IPS DF 19.7 (cell line): ENCODE results near the gene DAGLB.
"Not testable (repeated sequence)": the region's sequence is repeated elsewhere in the genome, so short reads cannot be mapped to it uniquely, and the experiment has no call there.

Experiments
- DNase-seq: peaks from one replicate; pipeline ENCODE4 v3.0.0-alpha.2; 2013; ENCODE audit warnings: low read depth, low spot score

The DAGLB gene

DNA sequence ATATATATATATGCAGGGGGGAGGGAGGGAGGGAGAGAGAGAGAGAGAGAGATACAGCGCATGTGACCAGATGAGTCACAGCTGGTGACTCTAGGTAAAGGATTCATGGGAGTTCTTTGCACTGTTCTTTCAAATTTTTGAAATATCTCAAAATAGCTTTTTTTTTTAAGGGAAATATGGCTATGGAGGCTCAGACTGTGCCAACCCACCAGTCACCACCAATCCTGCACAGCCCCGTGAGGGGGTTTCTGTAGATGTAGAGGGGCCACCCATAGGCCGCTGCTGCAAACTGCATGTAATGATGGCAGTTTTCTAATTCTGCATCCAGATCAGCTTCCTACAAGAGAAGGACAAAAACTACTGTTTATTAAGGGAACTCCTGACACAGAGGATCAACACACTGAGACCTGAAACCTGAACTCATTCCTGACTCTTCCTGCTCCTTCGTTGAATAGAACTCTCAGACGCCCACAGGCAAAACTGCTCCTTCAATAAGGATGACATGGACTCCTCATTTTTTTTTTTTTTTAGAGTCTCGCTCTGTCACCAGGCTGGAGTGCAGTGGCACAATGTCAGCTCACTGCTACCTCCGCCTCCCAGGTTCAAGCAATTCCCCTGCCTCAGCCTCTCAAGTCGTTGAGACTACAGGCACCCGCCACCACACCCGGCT lies 17.3 kb downstream of the DAGLB start:
- DNase-seq = no peak

DNA sequence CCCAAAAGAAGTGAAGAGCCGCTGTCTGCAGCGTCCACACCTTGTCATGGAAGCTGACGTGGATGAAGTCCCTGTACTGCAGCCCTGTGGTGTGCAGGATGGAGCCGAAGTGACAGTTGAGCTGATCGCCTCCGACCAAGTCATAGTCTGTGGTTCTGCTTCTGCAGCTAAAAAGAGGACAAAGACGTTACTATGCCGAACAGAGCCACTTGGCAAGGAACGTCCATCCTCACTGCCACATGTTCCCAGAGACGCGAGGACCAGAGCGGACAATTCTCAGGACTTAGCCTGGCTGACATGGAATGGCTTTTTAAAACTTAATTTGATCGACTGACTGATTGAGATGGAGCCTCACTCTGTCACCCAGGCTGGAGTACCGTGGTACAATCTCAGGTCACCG lies 21.8 kb downstream of the DAGLB start:
- no peak for DNase-seq

- DNase-seq = no peak
Observed at GRCh38 chr7:6423942-6424701, 23.6 kb downstream of the DAGLB start.

DNA sequence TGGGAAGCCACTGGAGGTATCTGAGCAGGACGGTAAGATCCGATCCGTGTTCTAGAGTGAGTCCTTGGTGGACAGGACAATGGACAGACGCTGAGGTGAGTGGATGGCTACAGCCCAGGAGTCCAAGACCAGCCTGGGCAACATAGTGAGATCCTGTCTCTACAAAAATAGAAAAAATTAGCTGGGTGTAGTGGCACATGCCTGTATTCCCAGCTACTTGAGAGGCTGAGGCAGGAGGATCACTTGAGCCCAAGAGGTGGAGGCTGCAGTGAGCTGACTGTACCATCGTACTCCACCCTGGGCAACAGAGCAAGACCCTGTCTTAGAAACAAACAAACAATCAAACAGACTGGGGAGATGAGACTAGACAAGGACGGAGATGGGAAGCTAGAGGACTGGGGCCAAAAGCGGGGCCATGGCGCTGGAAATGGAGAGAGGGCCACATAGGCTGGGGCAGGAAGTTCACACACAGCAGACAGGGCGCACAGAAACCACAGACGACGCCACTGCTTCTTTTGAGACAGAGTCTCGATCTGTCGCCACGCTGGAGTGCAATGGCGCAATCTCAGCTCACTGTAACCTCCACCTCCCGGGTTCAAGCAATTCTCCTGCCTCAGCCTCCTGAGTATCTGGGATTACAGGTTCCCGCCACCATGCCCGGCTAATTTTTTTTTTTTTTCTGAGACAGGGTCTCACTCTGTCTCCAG lies 24.7 kb downstream of the DAGLB start:
- DNase-seq = no peak

- no peak for DNase-seq
Observed at GRCh38 chr7:6422095-6422494, 25.7 kb downstream of the DAGLB start.

- no peak for DNase-seq
Observed at GRCh38 chr7:6420680-6421079, 27.1 kb downstream of the DAGLB start.

DNA sequence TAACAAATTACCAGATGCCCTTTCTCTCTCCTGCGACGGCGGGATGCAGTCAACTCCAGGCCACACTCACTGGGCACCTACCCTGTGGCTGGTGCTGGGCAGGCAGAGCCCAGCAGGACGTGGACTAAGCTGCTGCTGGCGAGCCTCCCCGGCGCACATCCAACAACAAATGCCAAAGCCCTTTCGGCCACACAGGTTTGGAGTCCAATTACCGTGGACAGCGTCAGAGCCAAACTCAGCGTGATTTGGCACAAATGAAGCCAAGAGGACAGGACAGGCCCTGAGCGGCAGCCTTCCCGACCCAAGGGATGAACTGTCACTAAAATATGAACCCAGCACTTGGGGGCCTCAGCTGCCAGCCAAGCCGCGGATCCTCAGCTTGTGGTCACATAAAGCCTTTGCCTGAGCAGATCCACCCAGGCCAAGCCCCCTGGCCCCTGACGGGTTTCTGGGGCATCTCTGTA lies 28.4 kb downstream of the DAGLB start:
- no peak for DNase-seq

DNA sequence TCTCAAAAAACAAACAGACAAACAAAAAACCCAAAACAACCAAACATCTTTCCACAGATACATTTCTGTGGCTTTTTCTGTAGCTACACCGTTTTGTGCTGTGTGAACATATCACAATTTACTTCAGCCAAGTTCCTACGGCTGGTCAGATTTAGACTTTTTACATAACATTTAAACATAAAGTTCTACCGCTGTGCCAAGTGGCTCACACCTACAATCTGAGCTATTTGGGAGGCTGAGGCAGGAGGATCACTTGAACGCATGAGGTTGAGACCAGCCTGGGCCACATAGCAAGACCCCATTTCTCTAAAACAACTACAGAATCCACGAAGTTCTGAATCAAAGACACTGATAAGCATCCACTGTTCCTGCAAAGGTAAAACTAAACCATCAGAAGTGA lies 30.3 kb downstream of the DAGLB start:
- DNase-seq = no peak

DNA sequence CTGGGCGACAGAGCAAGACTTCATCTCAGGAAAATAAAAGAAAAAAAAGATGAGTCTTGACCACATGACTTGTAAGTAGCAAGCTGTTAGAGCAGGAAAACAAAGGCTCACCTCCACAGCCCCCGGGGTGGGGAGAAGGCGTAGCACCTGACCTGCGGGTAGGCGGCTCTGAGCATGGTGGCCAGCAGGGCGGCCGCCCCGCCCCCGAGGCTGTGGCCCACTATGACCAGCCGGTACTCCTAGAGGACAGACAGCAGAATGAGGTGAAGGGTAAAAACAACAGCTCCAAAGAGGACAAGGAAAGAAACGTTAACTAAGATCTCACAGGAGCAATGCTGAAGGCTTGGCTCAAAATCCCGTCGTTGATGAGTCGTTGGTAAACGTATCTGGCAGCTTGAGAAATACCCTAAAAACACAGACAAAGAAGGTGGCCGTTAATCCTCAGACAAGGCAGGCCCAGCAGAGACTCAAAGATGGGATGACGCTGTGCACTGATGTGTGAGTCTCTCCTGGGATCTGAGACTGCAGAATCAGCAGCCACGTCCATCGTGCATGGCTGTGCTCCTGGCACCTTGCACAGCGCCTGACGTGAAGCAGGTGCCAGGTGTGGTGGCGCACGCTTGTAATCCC lies 31.1 kb downstream of the DAGLB start:
- no peak for DNase-seq

DNA sequence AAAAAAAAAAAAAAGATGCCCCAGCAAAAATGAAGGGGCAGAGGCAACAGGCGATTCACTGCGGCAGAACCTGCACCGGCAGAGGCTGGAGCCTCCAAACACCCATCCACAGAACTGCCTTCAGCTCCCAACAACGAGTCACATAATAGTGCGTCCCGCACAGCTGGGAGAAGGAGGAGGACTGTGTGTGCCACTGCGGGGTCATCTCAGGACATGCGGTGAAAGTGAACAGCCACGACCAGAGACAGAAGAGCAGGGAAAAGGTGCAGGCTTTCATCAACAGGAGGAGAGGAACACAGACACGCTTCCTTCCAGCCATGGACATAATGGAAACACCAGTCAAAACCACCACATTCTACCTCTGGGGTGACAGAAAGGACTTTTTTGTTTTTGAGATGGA lies 34.1 kb downstream of the DAGLB start:
- DNase-seq = no peak

DNA sequence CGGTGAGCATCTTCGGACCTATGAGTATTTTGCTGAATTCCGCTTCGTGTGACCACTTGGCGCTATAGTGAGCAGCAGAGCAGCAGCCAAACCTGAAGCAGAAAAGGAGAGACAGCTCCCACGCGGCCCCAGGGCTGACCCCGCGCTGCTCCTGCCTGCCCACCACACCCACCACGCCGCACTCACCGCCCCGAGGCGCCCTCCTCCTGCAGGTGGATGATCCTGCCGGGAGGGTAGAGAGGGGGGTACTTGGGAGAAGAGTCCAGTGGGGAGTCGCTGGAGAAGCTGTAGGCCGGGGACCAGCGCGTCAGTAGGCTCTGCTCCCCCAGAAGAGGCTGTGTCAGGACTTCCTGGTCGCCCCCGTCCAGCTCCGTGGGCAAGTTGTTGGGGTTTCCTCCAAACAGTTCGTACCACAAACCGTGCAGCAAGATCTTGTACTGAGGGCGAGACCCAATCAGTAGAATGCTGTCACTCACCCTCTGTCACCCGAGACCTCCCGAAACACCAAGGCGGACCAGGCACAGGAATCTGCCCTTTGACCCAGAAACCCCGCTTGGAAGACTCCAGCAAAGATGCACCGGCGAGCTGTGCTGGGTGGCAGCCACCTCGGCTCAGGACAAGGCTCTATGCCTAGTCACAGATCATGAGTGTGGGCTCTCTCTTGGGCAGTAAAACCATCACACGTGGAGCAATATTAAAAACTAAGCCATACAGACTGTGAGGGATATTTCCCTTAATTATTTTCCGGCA lies 37.6 kb downstream of the DAGLB start:
- DNase-seq = no peak

DNA sequence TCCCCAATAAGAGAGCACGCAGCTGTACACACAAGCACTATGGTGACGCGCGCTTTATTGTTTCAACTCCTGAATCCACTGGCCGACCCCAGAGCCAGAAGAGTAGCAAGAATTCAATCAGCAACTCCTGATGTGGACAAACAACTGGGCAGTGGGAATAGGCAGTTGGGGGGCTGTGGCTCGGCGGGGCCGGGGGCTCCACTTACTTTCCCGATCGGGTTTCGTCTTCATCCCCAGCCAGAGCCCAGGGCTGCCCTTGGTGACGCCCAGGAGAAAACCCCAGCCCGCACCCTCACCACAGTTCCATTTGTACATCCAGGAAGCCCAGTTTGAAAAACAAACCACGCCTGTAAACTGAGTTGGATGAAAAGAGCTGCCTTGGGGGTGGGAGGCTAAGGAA lies 38.7 kb downstream of the DAGLB start:
- no peak for DNase-seq

- DNase-seq = no peak
Observed at GRCh38 chr7:6407434-6407833, 40.3 kb downstream of the DAGLB start.

DNA sequence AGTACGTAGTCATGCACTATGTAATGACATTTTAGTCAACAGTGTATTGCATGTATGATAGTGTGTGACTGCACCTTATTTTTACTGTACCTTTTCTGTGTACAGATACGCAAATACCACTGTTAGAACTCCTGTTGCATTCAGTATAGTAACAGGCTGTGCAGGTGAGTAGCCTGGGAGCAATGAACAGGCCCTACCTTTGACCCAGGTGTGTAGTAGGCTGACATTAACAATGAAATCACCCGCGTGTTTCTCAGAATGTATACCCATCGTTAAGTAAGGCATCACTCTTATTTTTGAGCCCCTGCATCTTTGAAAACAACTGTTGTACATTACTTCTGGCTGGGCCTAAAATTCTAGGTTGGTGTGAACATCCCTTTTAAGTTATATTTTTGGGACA lies 41.6 kb downstream of the DAGLB start:
- no peak for DNase-seq

GRCh38 chr7:6403907-6404306 lies 43.8 kb downstream of the DAGLB start:
- DNase-seq = no peak

DNA sequence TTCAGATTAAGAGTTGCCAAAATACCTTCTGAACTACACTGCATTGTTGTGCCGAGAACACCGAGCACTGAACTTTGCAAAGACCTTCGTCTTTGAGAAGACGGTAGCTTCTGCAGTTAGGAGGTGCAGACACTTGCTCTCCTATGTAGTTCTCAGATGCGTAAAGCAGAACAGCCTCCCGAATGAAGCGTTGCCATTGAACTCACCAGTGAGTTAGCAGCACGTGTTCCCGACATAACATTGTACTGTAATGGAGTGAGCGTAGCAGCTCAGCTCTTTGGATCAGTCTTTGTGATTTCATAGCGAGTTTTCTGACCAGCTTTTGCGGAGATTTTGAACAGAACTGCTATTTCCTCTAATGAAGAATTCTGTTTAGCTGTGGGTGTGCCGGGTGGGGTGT lies 45.0 kb downstream of the DAGLB start:
- DNase-seq = no peak

GRCh38 chr7:6402041-6402440 lies 45.7 kb downstream of the DAGLB start:
- no peak for DNase-seq

DNA sequence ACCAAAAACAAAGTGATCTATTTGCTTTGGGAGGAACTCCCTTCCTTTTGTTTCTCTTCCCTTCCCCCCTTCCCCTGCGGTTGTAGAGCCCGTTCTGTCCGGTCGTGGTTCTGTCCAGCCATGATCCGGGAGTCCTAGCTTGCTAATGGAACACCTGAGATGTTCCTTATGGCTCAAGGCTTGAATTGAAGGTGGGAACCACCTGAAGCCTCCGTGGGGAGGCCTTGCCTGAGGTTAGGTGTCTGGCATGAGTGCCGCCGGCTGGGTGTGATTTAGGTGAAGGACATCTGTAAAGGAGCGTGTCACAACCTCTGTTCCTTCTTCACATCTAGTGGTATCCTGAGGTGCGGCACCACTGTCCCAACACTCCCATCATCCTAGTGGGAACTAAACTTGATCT lies 46.2 kb downstream of the DAGLB start:
- DNase-seq = no peak

GRCh38 chr7:6400243-6401105 lies 47.3 kb downstream of the DAGLB start:
- DNase-seq = not testable (repeated sequence)

- no peak for DNase-seq
Observed at GRCh38 chr7:6399351-6399750, 48.4 kb downstream of the DAGLB start.

DNA sequence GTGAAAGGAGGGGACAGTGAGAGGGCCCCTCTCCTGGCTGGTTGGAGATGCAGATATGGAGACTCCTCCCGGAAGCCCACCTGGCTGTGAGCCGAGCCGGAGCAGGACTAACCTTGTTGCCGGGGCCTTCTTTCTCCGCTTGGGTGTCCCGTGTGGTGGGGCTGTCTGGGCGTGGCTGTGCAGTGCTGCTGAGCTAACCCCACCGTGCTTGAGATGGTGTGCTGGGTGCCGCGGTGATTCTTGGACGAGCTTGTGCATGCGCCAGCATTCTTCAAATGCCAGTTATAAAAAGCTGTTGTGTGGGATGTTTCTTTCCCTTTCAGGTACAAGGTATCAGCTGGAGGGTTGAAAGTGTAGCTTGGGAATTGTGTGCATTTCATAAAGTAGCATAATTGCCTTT lies 48.8 kb downstream of the DAGLB start:
- DNase-seq = no peak
